T-helper 1 cell treated with Interleukin-12 subunit alpha and Interleukin-12 subunit beta and Interleukin-4 antibody, amounts not matched to agents 30 μg/mL and 1 μg/mL, for 36 hours (primary cell): ENCODE data around the gene PRKAR1A.
"Not testable (repeated sequence)": the region's sequence is repeated elsewhere in the genome, so short reads cannot be mapped to it uniquely, and the experiment has no call there.

Source experiments
- H3K27ac Mint-ChIP-seq: one replicate; pipeline ENCODE4 v1.8.0; 2021; ENCODE audit warnings: mild to moderate bottlenecking, mixed read lengths
- H3K27me3 Mint-ChIP-seq: one replicate; pipeline ENCODE4 v1.8.0; 2021; ENCODE audit warnings: low read depth, mixed read lengths
- H3K36me3 Mint-ChIP-seq: one replicate; pipeline ENCODE4 v1.8.0; 2021; ENCODE audit warnings: low read depth, mixed read lengths
- H3K4me1 Mint-ChIP-seq: one replicate; pipeline ENCODE4 v1.8.0; 2021; ENCODE audit warnings: low read depth, mixed read lengths
- H3K4me3 Mint-ChIP-seq: one replicate; pipeline ENCODE4 v1.8.0; 2021; ENCODE audit warnings: mild to moderate bottlenecking, moderate library complexity, mixed read lengths
- H3K9me3 Mint-ChIP-seq: one replicate; pipeline ENCODE4 v1.8.0; 2021; ENCODE audit warnings: mixed read lengths

The PRKAR1A gene

DNA sequence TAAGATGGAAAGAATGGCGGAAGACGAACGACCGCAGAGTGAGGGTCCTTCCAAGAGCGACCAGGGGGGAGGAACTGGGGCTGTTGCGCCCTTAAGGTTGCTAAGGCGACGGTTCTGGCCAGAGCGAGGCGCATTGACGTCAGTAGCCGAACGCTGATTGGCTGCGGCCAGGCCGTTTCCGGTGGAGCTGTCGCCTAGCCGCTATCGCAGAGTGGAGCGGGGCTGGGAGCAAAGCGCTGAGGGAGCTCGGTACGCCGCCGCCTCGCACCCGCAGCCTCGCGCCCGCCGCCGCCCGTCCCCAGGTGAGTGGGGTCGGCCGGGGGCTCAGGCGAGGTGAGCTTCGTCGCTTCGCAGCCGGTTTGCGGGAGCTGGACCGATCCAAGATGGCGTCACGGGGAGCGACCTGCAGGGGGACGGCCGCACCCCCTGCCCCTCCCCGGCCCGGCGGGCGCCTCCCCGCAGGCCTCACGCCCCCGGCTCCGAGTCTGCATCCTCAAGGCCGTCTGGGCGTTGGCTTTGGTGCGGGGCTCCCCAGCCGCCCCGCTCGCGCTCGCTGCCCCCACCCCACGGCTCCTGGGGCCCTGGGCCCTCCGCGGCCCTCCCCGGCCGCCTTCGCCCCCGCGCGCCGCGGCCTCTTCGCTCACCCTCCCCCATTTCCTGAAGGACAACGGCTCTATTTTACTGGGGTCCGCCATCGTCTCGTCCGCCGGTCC lies at the start of gene PRKAR1A:
Gene PRKAR1A (plus strand): TSS at position 184 of the 713 bp plus-strand sequence. CDS start 2,970 bp downstream, outside the sequence.
- Mint-ChIP-seq H3K36me3 (peaks cover 20% of the 10 kb centered on the region), H3K27ac (peak within 1 kb of the TSS; percentile 100), H3K4me1 (peaks cover 56% of the 10 kb centered on the region), H3K9me3 (no peaks in the 10 kb centered on the region), H3K4me3 (peak within 1 kb of the TSS; percentile 98), H3K27me3 (no peaks in the 10 kb centered on the region)

DNA sequence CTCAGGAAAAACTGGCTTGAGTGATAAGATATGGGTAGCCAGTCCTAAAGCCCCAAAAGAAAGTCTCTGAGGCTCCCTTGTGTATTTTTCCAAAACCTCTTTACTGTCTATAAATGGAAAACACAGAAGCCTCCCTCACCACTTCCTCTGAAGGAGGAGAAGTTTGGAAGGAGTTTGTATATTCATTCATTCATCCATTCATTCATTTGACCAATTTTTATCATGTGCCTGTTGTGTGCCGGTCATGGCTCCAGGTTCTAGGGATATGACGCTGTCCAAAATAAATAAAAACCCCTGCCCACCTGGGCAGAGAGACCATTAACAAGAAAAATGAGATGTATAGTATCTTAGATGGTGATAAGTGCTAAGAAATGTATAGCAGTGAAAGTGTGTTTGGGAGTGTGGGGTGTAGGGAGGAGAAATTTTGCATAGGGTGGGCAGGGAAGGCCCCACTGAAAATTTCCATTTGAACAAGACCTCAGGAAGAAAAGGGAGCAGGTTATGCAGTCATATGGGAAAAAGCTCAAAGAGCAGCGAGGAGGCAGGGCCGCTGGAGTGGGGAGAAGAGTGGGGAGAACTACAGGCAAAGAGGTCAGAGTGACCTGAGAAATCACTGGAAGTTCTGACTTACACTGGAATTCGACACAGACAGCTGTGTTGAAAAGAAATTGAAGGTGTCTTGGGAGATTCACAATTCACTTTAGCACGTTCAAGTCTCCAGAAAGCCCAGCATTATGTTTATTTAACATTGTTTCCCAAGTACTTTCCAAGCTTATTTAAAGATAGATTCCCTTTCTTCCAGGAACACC lies 48.8 kb upstream of the PRKAR1A start:
- H3K27me3 Mint-ChIP-seq = peaks cover 14% of the 10 kb centered on the region
- H3K4me1 Mint-ChIP-seq = peaks cover 49% of the 10 kb centered on the region
- no peaks in the 10 kb centered on the region for H3K9me3 Mint-ChIP-seq
- peak overlapping the region; percentile 15 for H3K4me3 Mint-ChIP-seq
- H3K36me3 Mint-ChIP-seq = no peaks in the 10 kb centered on the region
- H3K27ac Mint-ChIP-seq = peak overlapping the region; percentile 75

DNA sequence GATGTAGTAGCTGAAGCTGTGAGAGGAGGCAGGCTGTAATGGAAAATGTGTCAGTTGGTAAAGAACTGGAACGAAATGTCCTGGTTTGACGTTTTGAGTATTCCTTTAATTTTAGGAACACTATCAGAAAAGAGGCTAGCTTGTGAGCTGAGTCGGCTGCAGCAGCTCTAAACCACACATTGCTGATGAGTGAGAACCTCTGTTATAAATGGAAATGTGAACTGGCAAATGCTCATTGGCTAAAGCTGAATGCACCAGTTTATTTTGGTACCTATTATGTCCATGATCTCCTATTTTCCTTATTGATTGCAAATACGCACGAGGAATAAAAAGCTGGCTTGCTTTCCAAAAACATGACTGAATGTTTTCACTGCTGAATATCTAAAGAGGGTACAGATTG lies 43.9 kb upstream of the PRKAR1A start:
- peaks cover 5% of the 10 kb centered on the region for H3K4me1 Mint-ChIP-seq
- no peaks in the 10 kb centered on the region for H3K36me3 Mint-ChIP-seq
- no peaks in the 10 kb centered on the region for H3K9me3 Mint-ChIP-seq
- no peak overlapping the region for H3K4me3 Mint-ChIP-seq
- peaks cover 38% of the 10 kb centered on the region for H3K27me3 Mint-ChIP-seq
- H3K27ac Mint-ChIP-seq = no peak overlapping the region

- Mint-ChIP-seq H3K27me3 (peaks cover 38% of the 10 kb centered on the region), H3K4me3 (no peak overlapping the region), H3K36me3 (no peaks in the 10 kb centered on the region), H3K9me3 (no peaks in the 10 kb centered on the region), H3K27ac (no peak overlapping the region), H3K4me1 (peaks cover 3% of the 10 kb centered on the region)
These were observed 43.4 kb upstream of the PRKAR1A start for GRCh38 chr17:68468788-68469187.

DNA sequence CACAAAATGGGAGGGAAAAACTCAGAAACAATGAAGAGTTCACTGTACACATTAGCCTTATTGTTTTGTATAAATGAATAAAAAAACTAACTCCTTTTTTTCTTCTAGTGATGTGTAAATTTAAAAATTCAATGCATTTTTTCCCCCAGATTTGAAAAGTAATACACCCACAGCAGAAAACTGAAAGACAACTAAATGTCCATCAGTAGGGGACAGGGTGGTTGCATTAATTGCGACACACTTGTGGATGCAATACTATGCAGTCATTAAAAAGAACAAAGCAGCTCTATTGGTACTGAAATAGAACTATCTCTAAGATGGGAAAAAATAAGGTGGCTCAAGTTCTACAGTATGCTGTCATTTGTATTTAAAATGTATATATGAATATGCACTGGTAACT lies 41.3 kb upstream of the PRKAR1A start:
- Mint-ChIP-seq H3K4me1 (no peaks in the 10 kb centered on the region), H3K27me3 (peaks cover 47% of the 10 kb centered on the region), H3K4me3 (no peak overlapping the region), H3K36me3 (no peaks in the 10 kb centered on the region), H3K9me3 (no peaks in the 10 kb centered on the region), H3K27ac (no peak overlapping the region)

GRCh38 chr17:68480885-68481284 lies 31.3 kb upstream of the PRKAR1A start:
- Mint-ChIP-seq H3K27ac (no peak overlapping the region), H3K4me1 (no peaks in the 10 kb centered on the region), H3K4me3 (no peak overlapping the region), H3K27me3 (peaks cover 47% of the 10 kb centered on the region), H3K36me3 (peaks cover 5% of the 10 kb centered on the region), H3K9me3 (peaks cover 11% of the 10 kb centered on the region)

- Mint-ChIP-seq H3K36me3 (peaks cover 5% of the 10 kb centered on the region), H3K27me3 (peaks cover 44% of the 10 kb centered on the region), H3K9me3 (peaks cover 11% of the 10 kb centered on the region), H3K4me1 (peaks cover 8% of the 10 kb centered on the region), H3K27ac (no peak overlapping the region), H3K4me3 (no peak overlapping the region)
These were observed 29.6 kb upstream of the PRKAR1A start for GRCh38 chr17:68482576-68483041.

- peaks cover 2% of the 10 kb centered on the region for H3K36me3 Mint-ChIP-seq
- H3K27ac Mint-ChIP-seq = no peak overlapping the region
- no peak overlapping the region for H3K4me3 Mint-ChIP-seq
- peaks cover 7% of the 10 kb centered on the region for H3K9me3 Mint-ChIP-seq
- peaks cover 16% of the 10 kb centered on the region for H3K4me1 Mint-ChIP-seq
- H3K27me3 Mint-ChIP-seq = peaks cover 44% of the 10 kb centered on the region
These were observed 27.8 kb upstream of the PRKAR1A start for GRCh38 chr17:68484458-68484857.

DNA sequence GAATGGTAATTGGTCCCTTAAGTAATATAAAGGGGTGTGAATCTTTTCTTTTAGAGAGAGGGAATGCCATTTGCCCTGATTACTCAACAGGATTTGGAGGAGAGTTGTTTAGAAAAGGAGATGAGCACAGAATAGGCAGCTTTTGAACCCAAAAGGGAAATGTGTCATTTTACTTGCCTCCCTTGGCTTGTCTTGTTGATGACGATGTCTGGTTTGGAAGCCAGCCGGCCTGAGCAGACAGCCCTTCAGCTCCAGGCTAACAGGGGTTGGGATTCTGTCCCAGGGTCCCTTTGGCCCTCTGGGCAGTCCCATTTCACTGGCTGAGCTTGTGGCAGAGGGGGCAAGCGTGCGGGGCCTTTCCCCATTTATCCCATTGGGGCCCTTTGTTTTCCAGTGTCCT lies 22.3 kb upstream of the PRKAR1A start:
- Mint-ChIP-seq H3K4me3 (no peak overlapping the region), H3K4me1 (peaks cover 21% of the 10 kb centered on the region), H3K9me3 (no peaks in the 10 kb centered on the region), H3K27me3 (peaks cover 19% of the 10 kb centered on the region), H3K36me3 (no peaks in the 10 kb centered on the region), H3K27ac (no peak overlapping the region)

DNA sequence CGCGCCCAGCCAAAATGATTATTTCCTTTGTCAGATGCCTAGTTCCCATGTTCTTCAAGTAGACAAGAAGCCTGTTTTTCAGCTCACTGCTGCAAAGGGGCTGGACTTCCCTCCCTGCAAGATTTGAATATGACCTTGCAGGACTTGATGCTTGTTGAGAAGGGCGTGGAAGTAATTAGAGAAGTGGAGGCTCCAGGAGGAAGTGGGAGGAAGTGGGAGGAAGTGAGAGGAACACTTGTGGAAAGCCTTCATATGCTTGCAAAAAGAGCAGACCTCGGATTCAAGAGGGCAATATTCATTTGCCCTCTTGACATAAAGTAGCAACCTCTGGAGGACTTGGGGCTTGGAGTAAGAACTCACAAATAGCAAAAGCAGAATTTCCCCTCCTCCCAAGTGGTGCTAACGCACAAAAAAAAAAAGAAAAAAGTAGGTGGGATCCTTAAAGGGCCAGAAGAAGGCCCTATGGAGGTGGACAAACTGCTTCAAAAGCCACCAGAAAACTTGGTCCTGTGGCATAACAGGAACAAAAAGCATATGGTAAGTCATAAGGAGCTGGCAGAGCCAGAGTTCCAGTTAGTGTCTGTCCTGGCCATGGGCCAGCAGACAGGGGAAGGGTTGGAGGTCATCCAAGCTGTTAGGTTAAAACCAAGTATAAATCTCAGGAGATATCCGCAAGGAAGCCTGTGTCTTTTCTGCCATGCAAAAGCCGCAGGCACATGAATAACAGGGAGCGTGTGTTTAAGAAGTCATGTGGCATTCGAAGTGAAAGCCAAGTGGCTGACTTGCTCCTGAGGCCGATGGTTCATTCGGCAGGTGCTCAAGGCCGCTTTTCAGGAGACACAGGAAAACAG lies 20.6 kb upstream of the PRKAR1A start:
- Mint-ChIP-seq H3K9me3 (no peaks in the 10 kb centered on the region), H3K27me3 (peaks cover 2% of the 10 kb centered on the region), H3K4me1 (peaks cover 17% of the 10 kb centered on the region), H3K4me3 (no peak overlapping the region), H3K27ac (no peak overlapping the region), H3K36me3 (no peaks in the 10 kb centered on the region)

DNA sequence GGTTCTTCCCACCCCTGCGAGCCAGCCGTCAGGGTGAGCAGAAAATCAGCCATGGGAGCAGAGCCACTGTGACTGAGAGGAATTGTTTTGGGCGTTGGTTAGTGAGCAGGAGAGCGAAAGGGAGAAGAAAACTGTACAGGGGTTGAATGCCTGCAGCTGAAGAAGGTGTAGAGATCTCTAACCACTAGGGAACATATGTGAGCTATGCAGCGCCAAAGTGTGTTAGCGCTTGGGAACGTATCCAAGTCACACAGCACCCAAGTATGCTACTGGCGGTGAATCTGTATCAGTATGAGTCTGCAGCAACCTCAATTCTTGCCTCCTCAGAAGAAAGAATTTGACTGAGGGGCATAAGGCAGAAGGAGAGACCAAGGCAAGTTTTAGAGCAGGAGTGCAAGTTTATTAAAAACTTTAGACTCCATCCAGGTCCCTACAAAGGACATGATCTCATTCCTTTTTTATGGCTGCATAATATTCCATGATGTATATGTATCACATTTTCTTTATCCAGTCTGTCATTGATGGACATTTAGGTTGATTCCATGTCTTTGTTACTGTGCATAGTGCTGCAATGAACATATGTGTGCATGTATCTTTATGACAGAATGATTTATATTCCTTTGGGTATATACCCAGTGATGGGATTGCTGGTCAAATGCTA lies 19.7 kb upstream of the PRKAR1A start:
- not testable (repeated sequence) for H3K4me3 Mint-ChIP-seq, H3K27ac Mint-ChIP-seq, H3K27me3 Mint-ChIP-seq, H3K36me3 Mint-ChIP-seq, H3K9me3 Mint-ChIP-seq
- peaks cover 15% of the 10 kb centered on the region for H3K4me1 Mint-ChIP-seq

- no peak overlapping the region for H3K4me3 Mint-ChIP-seq
- H3K4me1 Mint-ChIP-seq = peaks cover 22% of the 10 kb centered on the region
- no peaks in the 10 kb centered on the region for H3K9me3 Mint-ChIP-seq
- no peaks in the 10 kb centered on the region for H3K27me3 Mint-ChIP-seq
- H3K27ac Mint-ChIP-seq = no peak overlapping the region
- peaks cover 2% of the 10 kb centered on the region for H3K36me3 Mint-ChIP-seq
These were observed 17.1 kb upstream of the PRKAR1A start for GRCh38 chr17:68495081-68495480.

- Mint-ChIP-seq H3K4me3 (peak overlapping the region; percentile 15), H3K36me3 (peaks cover 5% of the 10 kb centered on the region), H3K9me3 (no peaks in the 10 kb centered on the region), H3K4me1 (peaks cover 26% of the 10 kb centered on the region), H3K27me3 (peaks cover 3% of the 10 kb centered on the region), H3K27ac (peak overlapping the region; percentile 87)
These were observed 14.3 kb upstream of the PRKAR1A start for GRCh38 chr17:68497885-68498319.
